GM21515 (cell line): ENCODE results near the gene F12.

ENCODE experiments used
- ATAC-seq: cut with Tn5 transposase; IDR thresholded peaks from one replicate; pipeline ENCODE4 v1.9.1; 2021; ENCODE audit not compliant: unreplicated experiment

The F12 gene

GRCh38 chr5:177446200-177447065, 37.1 kb upstream of the F12 start, which contains the start of gene PRR7:
TSS of gene PRR7 (plus strand) at chr5:177446814. CDS start at chr5:177455068, 8,254 bp downstream.
- ATAC-seq = peak; percentile 54

DNA sequence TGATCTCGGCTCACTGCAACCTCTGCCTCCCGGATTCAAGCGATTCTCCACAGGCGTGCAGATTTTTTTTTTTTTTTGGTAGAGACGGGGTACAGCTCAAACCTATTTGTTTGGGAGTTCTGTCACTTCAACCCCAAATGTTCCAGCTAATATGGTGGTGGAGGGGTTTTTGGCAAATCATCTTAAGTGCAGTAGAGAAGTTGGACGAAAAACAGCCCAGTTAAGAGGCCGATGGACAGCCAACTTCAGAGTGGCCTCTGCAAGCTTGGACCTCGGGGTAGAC, 36.5 kb upstream of the F12 start:
- no peak for ATAC-seq

- ATAC-seq = no peak
These were observed 35.9 kb upstream of the F12 start for GRCh38 chr5:177445052-177445916.

DNA sequence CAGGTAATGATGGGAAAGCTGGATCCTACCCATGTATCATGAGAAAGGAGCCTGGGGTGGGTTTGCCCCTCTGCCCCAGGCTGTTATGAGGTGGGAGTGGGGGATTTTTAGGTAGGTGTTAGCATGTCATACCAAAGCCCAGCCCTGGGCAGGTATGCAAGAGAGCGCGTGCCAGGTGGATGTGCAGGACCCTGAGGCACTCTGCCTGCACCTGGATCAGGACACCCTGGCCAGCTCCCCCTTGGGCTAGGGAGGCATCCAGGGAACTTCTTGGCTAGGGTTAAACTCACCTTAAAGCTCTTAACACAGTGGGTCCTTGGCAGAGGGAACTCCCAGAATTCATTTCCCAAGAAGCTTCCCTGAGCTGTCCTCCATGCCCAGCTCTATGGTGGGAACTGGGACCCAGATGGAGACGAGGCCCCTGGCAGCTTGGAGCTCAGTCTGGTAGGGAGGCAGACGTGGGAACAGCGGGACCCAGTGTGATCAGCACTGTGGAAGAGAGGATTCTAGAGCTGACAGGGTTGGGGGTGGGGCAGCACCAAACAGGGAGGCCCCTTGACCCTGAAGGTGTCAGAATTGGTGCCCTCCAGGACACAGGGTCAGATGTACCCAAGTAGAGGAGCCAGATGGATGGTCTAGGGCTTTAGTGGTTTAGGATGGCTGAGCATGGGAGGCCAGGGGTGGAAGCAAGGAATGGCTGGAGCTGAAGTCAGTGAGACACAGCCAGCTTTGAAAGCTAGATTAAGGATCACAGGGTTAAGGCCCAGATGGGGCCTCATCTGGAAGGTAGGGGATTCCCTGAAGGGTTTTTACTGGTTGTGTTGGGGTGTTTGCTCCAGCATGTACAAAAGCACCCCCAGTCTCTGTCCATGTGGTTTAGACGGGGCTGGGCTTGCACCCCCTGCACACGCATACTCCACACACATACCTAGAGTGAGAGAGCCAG, 35.0 kb upstream of the F12 start:
- no peak for ATAC-seq

DNA sequence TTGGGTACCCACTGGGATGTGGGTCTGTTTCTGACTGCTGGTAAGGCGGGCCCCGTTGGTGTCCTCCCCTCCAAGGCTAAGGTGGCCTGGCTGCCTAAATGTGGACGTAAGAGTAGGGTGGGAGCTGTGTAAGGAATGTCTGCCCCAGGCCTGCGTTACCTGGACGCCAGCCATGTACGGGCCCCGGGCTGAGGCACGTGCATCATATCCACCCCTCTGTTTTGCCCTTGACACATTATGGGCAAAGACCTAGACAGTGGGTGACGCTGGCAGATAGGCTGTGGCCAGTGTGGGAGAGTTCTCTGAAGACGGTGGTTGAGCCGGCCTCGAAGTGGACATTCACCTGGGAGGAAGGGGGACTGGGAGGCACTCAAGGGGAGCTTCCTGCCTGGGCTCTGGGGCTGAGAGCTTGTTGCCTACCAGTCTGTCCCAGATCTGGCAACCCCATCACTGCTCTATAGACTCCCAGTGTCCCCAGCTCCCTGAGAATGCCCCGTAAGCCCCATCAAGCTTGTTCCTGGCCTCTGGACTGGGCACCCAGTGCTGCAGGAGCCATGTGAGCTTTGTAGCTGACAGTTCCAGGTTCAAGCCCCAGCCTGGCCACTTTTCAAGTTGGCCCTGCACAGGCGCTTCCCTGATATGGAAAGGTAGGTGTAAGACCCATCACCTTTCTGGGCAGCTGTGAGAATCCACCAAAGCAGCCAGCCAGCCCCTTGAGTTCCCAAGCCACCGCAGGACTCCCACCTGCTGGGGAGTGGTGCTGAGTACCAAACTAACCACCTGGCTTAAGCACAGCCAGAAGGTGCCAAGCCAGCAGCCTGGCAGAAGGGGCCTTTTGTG, 34.0 kb upstream of the F12 start:
- ATAC-seq = no peak

GRCh38 chr5:177442066-177442826, 32.9 kb upstream of the F12 start:
- ATAC-seq = no peak

- ATAC-seq = no peak
These were observed 31.8 kb upstream of the F12 start for GRCh38 chr5:177440990-177441780.

DNA sequence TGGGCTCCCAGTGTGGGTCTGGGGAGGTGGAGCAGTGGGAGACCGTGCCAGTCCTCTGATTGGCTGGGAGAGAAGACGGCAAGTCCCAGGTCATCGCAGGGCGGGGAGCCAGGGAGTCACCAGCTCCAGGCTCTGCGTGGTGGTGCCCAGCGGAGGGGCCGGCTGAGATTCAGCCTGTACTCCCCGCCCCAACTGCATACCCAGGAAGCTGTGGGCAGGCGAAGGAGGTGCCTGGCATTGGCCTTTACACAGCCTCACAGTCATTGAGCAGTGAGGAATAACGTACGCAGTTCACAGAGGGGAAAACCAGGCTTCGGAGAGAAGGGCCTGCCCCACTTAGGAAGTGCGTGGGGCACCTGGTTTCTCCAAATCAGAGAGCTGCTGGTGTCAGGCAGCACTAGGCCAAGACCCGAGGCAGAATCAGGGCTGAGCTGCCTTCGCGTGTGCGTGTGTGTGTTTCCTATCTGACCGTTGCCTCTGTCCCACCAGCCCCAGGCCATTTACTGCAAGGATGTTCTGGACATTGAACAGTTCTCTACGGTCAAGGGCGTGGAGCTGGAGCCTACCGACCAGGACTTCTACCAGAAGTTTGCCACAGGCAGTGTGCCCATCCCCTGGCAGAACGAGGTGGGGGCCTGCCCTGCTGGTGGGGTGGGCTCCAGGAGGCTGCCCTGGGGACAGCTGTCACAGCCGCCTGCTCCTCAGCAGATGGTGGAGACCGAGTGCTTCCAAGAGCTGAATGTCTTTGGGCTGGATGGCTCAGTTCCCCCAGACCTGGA, 31.0 kb upstream of the F12 start:
- ATAC-seq = no peak

DNA sequence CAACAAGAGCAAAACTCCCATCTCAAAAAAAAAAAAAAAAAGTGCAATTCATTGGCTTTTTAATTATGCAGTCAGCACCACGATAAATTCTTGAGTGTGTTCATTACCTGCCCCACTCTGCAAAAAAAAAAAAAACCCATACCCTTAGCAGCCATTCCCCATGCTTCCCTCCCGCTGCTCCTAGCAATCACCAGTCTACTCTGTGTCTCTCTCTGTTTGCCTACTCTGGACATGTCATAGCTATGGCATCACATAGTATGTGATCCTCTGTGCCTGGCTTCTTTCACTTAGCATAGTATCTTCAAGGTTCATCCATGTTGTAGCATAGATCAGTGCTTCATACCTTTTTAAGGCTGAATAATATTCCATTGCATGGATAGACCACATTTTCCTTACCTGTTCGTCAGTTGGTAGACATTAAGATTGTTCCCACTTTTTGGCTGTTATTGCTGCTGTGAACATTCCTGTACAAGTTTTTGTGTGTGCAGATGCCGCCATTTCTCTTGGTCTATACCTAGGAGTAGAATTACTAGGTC, 30.2 kb upstream of the F12 start:
- no peak for ATAC-seq

- ATAC-seq = no peak
These were observed 29.1 kb upstream of the F12 start for GRCh38 chr5:177438468-177438867.

- no peak for ATAC-seq
These were observed 28.3 kb upstream of the F12 start for GRCh38 chr5:177437623-177438022.

GRCh38 chr5:177435847-177436536, 26.6 kb upstream of the F12 start:
- ATAC-seq = no peak

DNA sequence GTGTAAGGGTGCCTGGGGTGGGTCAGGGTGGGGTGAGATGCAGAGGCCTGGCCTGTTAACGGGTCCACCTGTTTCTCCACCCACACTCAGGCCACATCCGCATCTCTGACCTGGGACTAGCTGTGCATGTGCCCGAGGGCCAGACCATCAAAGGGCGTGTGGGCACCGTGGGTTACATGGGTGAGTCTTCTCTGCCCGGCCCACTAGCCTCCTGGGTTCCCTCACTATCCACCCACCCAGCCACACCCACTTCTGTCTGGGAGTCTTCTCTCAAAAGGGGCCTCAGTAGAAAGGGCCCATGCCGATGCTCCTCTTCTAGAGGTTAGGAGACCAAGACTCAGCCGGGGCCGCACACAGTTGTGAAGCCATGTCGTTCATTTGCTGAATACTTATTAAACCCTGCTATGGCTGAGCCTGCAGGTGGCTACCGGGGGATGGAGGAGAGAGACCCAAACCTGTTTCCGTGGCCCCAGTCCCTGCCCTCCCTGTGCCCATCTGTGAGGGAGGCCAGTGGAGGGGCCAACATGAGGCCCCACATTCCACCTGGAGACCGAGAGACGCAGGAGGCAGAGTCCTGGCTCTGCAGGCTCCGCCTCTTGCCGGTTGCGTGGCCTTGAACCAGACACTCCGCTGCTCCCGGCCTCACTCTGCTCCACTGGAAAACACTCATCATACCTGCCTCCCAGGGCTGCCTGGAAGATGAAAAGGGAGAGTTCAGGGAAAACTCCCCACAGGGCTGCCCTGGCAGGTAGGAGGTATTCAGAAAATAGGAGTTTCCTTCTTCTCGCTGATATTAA, 25.8 kb upstream of the F12 start:
- no peak for ATAC-seq

- ATAC-seq = no peak
These were observed 25.1 kb upstream of the F12 start for GRCh38 chr5:177434437-177434836.

- ATAC-seq = no peak
These were observed 24.4 kb upstream of the F12 start for GRCh38 chr5:177433658-177434217.
